ENCODE measurements around the gene EFNA2. TPM values are rescaled to one million over a fixed set of nuclear protein-coding genes. Genes with fewer than 3 reads are reported as not detected.

The EFNA2 gene
- total RNA-seq, 2 donors from 2014 or later, result not detected

DNA sequence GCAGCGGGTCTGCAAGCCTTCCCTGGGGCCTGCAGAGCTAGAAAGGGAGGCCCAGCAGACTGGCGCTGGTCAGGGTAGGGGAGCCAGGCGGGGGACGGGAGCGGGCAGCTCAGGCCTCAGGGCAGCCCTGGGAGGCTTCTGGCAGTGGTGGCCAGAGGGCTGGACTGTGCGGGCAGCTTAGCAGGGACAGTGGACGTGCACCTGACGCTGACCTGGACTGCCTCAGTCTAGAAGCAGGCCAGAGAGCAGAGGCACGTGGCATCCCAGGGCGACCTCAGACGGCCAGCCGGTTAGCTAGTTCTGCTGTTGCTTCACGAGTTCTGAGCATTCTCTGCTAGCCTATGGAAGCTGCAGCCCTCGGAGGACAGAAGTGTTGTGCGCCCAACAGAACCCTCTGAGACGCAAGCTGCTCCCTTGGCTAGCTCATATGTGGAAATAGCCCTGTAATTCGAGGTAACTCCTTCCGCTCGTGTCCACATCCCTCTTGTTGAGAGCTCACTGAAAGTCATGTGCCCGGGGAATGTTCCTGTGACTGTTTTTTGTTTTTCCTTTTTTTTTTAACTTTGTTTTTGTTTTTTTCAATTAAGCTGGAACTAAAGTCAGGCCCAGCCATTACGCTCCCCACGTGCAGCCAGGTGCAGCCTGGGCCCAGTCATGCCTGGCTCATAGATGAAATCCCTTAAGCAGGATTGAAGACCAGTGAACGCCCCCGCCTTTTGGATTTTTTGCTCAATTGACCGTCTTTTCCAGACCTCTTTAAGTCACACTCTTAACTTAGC lies 12.2 kb upstream of the EFNA2 start:
- Histone ChIP-seq H3K9me3 (no peaks in the 10 kb centered on the region), H3K27ac (peak overlapping the region; percentile 96 to 98), H3K4me3 (no peak overlapping the region), H3K4me1 (peaks cover 0 to 70% of the 10 kb centered on the region in 2 donors), H3K27me3 (no peaks in the 10 kb centered on the region), H3K36me3 (peaks cover 48% of the 10 kb centered on the region)
- no peak for DNase-seq (ENCODE audit: low spot score)
- TF ChIP-seq, protein P1, sequence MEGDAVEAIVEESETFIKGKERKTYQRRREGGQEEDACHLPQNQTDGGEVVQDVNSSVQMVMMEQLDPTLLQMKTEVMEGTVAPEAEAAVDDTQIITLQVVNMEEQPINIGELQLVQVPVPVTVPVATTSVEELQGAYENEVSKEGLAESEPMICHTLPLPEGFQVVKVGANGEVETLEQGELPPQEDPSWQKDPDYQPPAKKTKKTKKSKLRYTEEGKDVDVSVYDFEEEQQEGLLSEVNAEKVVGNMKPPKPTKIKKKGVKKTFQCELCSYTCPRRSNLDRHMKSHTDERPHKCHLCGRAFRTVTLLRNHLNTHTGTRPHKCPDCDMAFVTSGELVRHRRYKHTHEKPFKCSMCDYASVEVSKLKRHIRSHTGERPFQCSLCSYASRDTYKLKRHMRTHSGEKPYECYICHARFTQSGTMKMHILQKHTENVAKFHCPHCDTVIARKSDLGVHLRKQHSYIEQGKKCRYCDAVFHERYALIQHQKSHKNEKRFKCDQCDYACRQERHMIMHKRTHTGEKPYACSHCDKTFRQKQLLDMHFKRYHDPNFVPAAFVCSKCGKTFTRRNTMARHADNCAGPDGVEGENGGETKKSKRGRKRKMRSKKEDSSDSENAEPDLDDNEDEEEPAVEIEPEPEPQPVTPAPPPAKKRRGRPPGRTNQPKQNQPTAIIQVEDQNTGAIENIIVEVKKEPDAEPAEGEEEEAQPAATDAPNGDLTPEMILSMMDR (IDR thresholded peaks at IDR 0.05), result no peak

DNA sequence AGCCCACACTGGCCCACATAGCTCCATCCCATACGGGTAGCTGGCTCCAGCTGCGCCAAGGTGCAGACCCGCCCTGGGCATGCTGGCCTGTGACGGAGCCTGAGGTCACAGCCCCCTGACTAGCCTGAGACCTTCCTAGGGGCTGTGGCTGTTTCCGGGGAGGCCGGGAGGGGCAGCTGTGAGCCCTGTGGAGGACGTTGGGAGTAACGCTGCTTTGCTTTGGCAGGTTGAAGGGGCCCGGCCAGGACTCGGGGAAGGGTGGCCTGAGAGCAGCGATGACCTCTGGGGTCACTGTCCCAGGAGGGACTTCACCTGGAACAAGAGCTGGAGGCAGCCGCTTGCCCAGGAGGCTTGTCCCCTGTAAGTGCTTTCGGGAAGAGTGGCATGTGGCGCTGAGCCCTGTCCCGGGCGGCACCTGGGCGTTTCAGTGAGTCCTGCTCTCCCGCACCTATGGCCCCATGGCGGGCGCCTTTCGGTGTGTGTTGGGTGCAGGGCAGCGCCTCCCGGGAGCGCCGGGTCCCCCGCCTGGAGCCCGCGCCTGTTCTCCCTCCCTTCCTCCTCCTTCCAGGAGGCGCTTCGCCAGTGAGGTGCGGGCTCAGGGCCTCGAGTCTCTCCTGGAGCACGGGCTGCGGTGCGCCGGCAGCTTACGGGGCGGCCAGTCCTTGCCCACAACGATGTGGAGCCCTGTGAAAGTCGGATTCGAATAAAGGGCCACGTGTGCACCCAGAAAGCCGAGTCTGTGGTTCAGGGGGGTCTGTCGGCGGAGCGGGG lies 11.4 kb upstream of the EFNA2 start:
- no peaks in the 10 kb centered on the region for H3K27me3 ChIP-seq
- peaks cover 55% of the 10 kb centered on the region for H3K36me3 ChIP-seq
- no peaks in the 10 kb centered on the region for H3K9me3 ChIP-seq
- TF ChIP-seq, protein P1 (IDR thresholded peaks at IDR 0.05), result no peak
- peak overlapping the region; percentile 96 to 98 for H3K27ac ChIP-seq
- DNase-seq (ENCODE audit: low spot score), result no peak
- peaks cover 0 to 66% of the 10 kb centered on the region in 2 donors for H3K4me1 ChIP-seq
- peak overlapping the region; percentile 71 to 77 for H3K4me3 ChIP-seq

DNA sequence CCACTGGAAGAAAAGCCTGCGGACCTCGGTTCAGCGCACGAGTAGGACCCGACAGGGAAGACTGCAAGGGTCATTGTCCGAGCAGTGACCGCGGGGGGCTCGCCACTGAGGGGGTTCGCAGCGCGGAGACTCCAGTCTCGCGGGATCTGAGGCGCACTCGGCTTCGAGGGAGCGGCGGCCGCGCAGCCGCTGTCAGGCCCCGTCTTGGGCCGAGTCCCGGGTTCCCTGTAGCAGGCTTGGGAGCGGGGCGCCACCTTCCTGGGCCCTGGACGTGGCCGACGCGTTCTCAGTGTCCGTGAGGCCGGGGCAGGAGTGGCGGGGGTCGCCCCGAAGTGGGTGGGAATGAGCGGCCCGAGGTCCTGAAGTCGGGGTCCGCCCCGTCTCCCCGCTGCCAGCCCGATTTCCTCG lies 10.8 kb upstream of the EFNA2 start:
- Histone ChIP-seq H3K9me3 (no peaks in the 10 kb centered on the region), H3K36me3 (peaks cover 57% of the 10 kb centered on the region), H3K4me1 (peaks cover 0 to 64% of the 10 kb centered on the region in 2 donors), H3K27me3 (no peaks in the 10 kb centered on the region), H3K27ac (peak overlapping the region; percentile 96 to 98), H3K4me3 (peak overlapping the region; percentile 71 to 77)
- DNase-seq (ENCODE audit: low spot score), result no peak
- TF ChIP-seq, protein P1 (IDR thresholded peaks at IDR 0.05), result no peak

DNA sequence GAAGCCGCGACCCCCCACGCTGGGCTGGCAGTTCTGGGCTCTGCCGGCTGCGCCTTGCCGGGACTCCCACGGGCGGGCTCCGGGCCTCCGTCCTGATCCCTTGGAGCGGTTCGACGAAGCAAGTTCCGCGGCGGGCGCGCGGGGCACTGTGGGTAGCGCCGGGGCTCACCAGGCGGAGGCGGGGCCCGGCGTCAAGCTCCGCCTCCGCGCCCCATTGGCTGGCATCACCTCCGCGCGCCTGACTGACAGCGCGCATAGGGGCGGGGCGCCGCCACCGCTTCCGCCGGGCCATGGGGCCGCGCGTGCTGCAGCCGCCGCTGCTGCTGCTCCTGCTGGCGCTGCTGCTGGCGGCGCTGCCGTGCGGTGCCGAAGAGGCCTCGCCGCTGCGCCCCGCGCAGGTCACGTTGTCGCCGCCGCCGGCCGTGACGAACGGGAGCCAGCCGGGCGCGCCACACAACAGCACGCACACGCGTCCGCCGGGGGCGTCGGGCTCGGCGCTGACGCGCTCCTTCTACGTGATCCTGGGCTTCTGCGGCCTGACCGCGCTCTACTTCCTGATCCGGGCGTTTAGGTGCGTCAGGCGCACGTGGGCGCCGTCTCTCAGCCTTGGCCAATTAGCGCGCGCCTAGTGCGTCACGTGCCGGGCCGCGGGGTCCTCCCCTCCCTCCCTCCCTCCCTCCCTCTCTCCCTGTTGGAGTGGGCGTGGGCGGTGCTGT lies 10.3 kb upstream of the EFNA2 start, which contains the start of gene FAM174C:
FAM174C (plus strand) TSS at position 271 of the 716 bp plus-strand sequence; CDS start at position 291, 20 bp downstream.
- Histone ChIP-seq H3K27ac (peak within 1 kb of the TSS; percentile 96 to 98), H3K27me3 (no peaks in the 10 kb centered on the region), H3K36me3 (peaks cover 57% of the 10 kb centered on the region), H3K9me3 (no peaks in the 10 kb centered on the region), H3K4me1 (peaks cover 0 to 59% of the 10 kb centered on the region in 2 donors), H3K4me3 (peak within 1 kb of the TSS; percentile 71 to 77)
- TF ChIP-seq, protein P1 (IDR thresholded peaks at IDR 0.05), result no peak
- DNase-seq (ENCODE audit: low spot score), result peak; percentile 96

DNA sequence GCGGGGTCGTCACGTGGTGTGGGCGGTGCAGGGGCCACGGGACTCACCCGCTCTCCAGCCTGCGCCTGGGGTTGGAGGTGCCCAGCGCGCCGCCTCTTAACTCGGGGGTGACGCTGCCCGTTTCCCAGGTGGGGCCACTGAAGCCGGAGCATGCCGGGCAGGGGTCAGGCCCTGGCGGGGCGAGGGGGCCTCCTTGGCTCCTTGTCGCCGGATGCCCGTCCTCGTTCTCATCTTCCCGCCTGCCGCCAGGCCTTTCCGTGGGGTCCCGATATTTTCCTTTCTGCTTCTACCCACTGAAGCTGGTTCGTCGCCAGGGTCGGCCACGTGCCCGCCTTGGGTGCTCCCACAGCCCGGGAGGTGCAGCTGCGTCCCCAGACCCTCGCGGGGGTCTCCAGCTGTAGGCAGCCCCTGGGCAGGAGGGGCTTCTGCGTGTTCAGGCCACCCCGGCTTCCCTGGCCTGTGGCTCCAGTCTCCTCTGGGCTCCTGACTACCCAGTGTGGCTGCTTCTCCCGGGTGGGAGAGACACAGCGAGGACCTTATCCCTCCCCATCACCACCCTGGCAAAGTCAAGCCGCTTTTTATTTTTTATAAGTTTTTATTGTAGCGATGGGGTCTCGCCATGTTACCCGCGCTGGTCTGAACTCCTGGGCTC lies 9.6 kb upstream of the EFNA2 start:
- Histone ChIP-seq H3K27ac (peak overlapping the region; percentile 96 to 98), H3K36me3 (peaks cover 50% of the 10 kb centered on the region), H3K4me3 (peak overlapping the region; percentile 71 to 77), H3K4me1 (peaks cover 0 to 52% of the 10 kb centered on the region in 2 donors), H3K9me3 (no peaks in the 10 kb centered on the region), H3K27me3 (no peaks in the 10 kb centered on the region)
- TF ChIP-seq, protein P1 (IDR thresholded peaks at IDR 0.05), result no peak
- DNase-seq (ENCODE audit: low spot score), result no peak

Measured in right atrium auricular region (tissue), 2 donors.